HL-60/S4 (cell line): ENCODE measurements around the gene GALNT16.

ENCODE experiments used
- in situ Hi-C: fragments of 300-500 bp; cut with MboI; formaldehyde crosslinking; loops from 2 replicates; pipeline ENCODE4 v1.14.3; 2022; ENCODE audit warnings: low sequenced_read_pairs

The GALNT16 gene

GRCh38 chr14:69314327-69314726, 54.4 kb downstream of the GALNT16 start:
- in situ Hi-C loops: no loop called here

- in situ Hi-C loops: no loop called here
Measured at GRCh38 chr14:69315301-69315700, 55.3 kb downstream of the GALNT16 start.

DNA sequence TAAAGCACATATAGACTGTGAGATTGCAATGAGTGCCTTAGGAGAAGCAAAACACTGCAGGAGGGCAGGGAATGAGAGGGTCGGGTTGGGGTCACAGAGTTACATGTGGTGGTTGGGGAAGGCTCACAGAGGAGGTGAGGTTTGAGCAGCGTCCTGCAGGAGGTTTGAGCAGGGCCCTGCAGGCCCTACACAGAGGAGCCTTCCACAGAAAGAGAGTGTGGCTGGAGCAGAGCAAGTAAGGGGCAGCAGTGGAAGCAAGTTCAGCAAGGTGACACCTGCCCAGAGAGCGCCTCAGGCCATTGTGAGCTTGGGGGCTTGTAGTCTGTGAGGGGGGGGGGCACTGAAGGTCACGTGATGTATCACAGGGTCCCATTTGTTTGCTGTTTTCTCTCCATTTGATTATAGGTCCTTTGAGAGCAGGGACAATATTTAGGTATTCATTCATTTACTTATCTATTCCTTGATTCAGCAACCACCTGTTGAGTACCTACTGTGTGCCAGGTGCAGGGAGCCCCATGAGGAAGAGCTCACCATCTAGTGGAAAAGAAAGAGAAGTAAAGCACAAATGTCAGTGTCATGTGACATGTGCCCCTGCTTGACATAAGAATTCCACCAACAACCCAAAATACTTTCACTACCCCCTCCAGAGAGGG, 56.6 kb downstream of the GALNT16 start:
- in situ Hi-C loops: no loop called here

DNA sequence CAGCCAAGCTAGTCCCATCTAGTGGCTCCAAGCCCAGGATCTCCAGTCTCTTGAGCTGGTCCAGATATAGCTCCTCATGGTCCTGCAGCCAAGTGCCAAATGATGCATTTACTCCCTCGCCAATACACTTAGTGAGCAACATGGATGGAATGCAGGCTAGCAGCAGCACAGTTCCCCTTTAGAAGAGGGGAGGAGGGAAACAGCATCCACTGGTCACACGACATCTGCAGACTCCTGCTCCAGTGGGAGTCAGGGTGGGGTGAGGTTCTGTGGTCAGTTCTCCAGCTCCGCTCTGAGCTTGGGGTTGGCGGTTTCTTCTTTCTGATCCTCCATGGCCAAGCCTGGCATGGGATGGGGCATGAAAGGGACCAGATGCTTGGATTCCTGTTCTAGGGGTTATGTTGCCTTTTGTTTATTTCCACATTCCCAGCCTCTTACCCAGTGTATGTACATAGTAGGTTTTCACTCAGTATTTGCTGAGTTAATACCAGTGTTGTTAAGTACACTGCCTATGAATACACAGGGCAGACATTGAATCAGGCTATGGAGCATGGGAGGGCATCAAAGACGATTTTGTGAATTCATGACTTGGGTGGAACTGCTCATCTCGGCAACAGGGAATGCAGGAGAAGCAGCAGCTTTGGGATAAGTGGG, 57.3 kb downstream of the GALNT16 start:
- in situ Hi-C loops: no loop called here

GRCh38 chr14:69317780-69318179, 57.8 kb downstream of the GALNT16 start:
- in situ Hi-C loops: no loop called here

- in situ Hi-C loops: no loop called here
Measured at GRCh38 chr14:69318241-69318640, 58.3 kb downstream of the GALNT16 start.

DNA sequence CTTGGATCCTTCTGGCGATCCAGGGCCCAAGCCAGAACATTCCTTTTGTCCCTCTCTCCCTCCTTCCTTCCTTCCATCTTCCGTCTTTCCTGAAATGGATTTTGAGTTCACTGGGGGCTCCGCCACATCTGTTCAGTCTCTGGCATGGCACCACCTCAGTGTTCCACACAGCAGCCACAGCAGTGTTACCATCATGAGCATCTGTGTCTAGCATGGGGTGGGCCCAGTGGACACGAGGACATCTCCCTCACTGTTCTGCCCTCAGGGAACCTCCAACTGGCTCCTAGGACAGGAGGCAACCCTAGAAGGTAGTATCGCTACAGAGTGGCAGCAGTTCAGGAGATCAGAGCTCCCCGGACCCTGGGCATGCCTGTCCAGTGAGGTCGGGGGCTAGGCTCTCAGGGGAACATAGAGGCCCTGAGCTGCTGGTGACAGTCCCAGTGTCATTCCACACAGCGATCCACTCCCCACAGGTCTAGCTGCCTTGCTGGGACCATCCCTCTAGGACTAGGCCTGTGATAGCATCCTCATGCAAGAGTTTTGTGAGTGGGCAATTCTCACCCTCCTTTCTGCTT, 59.0 kb downstream of the GALNT16 start:
- in situ Hi-C loops: no loop called here

- in situ Hi-C loops: no loop called here
Measured at GRCh38 chr14:69319911-69320310, 60.0 kb downstream of the GALNT16 start.

- in situ Hi-C loops: no loop called here
Measured at GRCh38 chr14:69320581-69321365, 60.8 kb downstream of the GALNT16 start.

- in situ Hi-C loops: no loop called here
Measured at GRCh38 chr14:69321601-69322330, 61.8 kb downstream of the GALNT16 start.

DNA sequence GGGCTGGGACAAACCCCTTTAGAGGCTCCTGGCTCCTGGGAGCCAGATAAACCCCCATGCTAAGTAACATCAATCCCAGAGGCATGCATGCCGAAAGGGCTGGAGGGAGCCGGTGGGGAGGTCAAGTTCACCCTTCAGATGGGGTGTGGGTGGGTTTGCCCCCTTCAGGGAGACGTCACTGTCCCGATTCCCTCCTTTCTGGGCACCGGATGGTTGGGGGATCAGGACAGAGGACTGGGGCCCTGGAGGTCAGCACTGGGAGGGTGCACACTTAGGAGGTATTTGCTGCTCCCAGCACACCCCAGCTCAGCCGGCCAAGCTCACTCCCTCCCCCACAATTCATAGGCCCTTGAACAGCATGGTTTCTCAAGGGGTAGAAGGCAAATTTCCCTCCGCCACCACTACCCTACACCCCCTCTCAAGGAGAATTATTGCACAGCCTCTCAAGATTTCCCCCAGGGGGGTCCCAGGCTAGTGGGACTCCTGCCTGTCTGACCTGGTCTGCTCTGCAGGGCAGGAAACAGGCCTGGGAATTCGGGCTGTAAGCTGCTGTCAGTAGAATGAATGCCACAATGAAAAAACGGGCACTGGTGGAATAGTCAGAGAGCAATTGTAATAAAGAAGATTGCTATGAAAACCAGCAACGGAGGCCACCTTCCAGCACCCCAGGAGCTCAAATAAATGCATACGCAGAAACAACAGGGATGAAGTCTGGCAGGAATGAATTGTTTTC, 63.5 kb downstream of the GALNT16 start:
- in situ Hi-C loops: no loop called here

GRCh38 chr14:69323999-69324282, 64.0 kb downstream of the GALNT16 start:
- in situ Hi-C loops: no loop called here

GRCh38 chr14:69324341-69324931, 64.5 kb downstream of the GALNT16 start:
- in situ Hi-C loops: no loop called here

DNA sequence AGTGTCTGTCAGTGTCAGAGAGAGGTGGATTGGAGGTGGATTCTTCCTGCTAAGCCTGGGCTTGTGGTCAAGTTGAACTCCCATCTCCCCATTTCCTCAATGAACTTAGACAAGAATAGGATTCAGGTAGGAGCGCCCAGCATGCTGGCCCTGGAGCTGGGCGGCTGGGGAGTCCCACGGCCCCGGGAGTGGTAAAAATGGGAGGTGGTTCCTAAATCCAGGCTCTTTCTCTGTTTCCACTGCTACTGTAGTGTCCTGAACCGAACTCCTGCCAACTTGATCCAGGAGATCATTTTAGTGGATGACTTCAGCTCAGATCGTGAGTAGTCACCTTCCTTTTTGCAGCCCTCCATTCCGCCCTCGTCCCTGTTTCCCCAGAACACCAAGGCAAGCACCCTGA, 65.1 kb downstream of the GALNT16 start:
- in situ Hi-C loops: no loop called here

- in situ Hi-C loops: no loop called here
Measured at GRCh38 chr14:69325646-69326265, 65.8 kb downstream of the GALNT16 start.

DNA sequence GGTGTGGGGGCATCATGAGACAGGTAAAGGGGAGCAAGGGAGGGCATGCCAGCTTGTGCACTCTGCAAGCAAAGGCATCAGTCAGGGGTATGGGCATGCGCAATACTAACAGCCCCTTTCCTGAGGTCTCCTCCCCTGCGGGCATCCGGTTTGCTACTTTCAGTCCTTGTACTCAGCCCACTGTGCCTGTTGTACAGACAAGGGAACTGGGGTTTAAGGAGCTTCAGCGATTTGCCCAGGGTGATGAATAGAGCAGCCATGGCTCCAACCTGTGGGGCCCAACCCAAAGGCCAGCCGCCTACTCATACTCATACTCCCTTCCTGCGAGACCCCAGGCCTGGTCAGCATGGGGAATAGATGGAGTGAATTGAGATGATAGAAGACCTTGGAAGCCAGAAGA, 66.7 kb downstream of the GALNT16 start:
- in situ Hi-C loops: no loop called here

- in situ Hi-C loops: no loop called here
Measured at GRCh38 chr14:69327507-69327906, 67.5 kb downstream of the GALNT16 start.

DNA sequence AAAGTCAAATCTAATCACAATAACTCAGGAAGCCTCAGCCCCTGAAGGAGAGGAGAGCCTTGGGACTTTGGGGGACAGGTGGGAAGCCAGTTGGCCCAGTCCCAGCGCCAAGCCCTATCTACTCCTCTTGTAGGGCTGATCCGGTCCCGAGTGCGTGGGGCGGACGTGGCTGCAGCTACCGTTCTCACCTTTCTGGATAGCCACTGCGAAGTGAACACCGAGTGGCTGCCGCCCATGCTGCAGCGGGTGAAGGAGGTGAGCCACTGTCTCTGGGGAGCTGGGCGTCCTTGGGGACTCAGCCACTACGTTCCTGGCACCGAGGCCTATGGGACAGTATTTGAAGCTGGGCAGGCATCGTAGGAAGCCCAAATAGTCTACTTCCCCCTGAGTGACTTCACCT, 68.4 kb downstream of the GALNT16 start:
- in situ Hi-C loops: no loop called here

- in situ Hi-C loops: no loop called here
Measured at GRCh38 chr14:69328765-69329164, 68.8 kb downstream of the GALNT16 start.

GRCh38 chr14:69331206-69331605, 71.2 kb downstream of the GALNT16 start:
- in situ Hi-C loops: no loop called here
